Coronary artery (tissue), 2 donors: ENCODE measurements around the gene ARID1B.

Experiments used
- DNase-seq: peaks from one replicate; pipeline ENCODE4 v3.0.0-alpha.2; 2017; ENCODE audit warnings: low spot score
- H3K27ac ChIP-seq, 2 donors: fragments of 200-600 bp; sonication (generic); one replicate each; pipeline ENCODE4 v1.5.1; 2016 to 2019
- H3K4me3 ChIP-seq: fragments of 200-600 bp; sonication (generic); 2 replicates; pipeline ENCODE4 v1.5.1; 2016; ENCODE audit warnings: mild to moderate bottlenecking, moderate library complexity
- TF ChIP-seq, protein P1 (sequence below): fragments of 200-600 bp; sonication (generic); IDR thresholded peaks from one replicate; pipeline ENCODE4 v1.5.1; 2019; ENCODE audit warnings: antibody characterized with exemption

The ARID1B gene

DNA sequence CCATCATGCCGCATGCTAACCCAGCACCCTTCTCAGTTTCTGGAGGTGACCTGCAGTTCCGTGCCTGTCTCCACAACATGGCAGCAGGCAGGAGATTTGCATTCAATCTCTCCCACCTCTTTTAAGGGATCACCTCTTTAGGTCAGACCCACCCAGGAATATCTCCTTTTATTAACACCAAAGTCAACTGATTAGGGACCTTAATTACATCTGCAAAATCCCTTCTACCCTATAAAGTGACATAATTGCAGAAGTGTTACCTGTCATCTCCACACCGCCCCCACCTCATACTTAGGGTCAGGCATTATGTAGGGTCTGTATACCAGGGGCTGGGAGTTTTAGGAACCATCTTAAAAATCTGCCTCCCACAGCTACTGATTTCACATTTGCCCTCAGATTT, 278.7 kb downstream of the ARID1B start:
- no peak overlapping the region for H3K27ac ChIP-seq
- TF ChIP-seq, protein P1, sequence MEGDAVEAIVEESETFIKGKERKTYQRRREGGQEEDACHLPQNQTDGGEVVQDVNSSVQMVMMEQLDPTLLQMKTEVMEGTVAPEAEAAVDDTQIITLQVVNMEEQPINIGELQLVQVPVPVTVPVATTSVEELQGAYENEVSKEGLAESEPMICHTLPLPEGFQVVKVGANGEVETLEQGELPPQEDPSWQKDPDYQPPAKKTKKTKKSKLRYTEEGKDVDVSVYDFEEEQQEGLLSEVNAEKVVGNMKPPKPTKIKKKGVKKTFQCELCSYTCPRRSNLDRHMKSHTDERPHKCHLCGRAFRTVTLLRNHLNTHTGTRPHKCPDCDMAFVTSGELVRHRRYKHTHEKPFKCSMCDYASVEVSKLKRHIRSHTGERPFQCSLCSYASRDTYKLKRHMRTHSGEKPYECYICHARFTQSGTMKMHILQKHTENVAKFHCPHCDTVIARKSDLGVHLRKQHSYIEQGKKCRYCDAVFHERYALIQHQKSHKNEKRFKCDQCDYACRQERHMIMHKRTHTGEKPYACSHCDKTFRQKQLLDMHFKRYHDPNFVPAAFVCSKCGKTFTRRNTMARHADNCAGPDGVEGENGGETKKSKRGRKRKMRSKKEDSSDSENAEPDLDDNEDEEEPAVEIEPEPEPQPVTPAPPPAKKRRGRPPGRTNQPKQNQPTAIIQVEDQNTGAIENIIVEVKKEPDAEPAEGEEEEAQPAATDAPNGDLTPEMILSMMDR, result no peak
- no peak for DNase-seq
- H3K4me3 ChIP-seq, result no peak overlapping the region

DNA sequence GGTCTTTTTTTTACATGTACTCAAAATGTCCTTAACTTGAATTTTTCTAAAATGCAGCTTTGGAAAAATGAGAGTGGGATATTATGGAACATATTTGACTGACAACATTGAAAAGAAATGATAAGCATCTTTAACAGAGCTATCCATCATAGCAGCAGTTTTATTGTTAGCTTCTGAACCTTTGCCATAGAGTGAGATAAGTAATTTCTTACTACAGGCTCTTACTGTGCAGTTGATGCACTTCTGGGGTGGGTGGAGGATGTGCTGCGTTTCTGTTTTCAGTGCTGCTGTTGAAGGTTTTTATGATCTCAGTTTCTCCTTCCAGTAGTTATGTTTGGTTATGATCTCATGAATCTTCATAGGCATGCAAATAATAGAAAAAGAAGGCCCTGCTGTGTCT, 279.1 kb downstream of the ARID1B start:
- no peak overlapping the region for H3K4me3 ChIP-seq
- H3K27ac ChIP-seq, result no peak overlapping the region
- no peak for DNase-seq
- TF ChIP-seq, protein P1, result no peak

DNA sequence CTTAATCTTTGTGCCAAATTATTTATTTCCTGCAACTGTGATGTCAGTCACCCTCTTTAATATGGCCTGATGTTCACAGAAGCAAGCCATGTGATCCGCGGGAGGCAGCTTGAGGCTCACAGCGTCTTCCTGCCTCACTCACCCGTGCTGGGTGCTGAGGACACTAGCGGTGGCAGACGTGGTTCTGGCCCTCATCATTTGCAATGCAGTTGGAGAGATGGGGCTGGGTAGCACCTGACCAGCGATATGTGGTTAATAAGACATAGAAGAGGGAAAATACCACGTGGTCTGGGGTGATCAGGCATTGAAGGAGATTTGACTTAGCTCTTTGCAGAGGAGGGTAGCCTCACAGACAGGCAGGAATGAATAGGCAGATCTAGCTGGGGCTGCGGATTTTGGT, 281.4 kb downstream of the ARID1B start:
- TF ChIP-seq, protein P1, result no peak
- no peak for DNase-seq

DNA sequence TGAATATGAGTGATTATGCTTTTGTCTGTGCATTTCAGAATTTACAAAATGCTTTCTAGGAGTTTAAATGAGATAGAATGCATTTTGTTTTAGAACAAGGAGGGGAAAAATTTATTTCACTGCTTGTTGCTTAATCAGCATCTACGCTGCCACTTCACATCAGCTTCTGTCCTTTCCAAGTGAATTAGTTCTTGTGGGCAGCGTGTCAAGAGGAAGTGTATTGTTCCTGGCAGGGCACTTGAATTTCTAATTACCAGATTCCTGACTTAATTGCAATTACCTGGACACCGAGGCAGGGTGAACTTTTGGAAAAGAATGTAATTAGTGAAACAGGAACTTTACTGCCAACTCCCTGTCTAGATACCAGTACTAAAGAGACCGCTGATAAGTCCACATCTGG, 282.6 kb downstream of the ARID1B start:
- DNase-seq, result no peak
- Histone ChIP-seq H3K4me3 (no peak overlapping the region), H3K27ac (no peak overlapping the region)
- TF ChIP-seq, protein P1, result no peak

More for the DNA sequence above, 281.4 kb downstream of the ARID1B start:
- H3K4me3 ChIP-seq, result no peak overlapping the region
- H3K27ac ChIP-seq, result no peak overlapping the region

DNA sequence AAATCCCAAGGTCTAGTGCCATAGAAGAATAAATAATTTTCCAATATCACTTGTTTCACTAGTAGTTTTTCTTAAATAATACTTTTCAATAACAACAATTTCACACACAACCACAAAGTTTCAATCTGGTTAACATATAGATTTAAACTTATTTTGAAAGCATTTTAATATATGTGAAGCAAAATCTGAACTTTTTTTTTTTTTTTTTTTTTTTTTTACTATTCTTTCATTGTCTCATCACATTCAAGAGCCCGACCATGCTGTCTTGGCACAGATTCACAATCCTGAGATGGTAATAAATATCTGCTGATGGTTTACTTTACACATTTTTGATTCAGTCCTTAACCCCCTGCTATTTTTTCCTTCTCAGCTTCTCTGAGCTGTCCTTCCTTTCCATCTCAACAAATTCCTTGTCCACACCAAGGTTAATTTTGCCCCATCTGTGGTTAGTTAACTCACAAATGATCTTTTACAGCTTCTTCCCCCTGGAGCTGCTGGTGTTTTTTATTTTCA, 283.3 kb downstream of the ARID1B start:
- no peak for DNase-seq
- Histone ChIP-seq H3K27ac (no peak overlapping the region), H3K4me3 (no peak overlapping the region)
- TF ChIP-seq, protein P1, result no peak

DNA sequence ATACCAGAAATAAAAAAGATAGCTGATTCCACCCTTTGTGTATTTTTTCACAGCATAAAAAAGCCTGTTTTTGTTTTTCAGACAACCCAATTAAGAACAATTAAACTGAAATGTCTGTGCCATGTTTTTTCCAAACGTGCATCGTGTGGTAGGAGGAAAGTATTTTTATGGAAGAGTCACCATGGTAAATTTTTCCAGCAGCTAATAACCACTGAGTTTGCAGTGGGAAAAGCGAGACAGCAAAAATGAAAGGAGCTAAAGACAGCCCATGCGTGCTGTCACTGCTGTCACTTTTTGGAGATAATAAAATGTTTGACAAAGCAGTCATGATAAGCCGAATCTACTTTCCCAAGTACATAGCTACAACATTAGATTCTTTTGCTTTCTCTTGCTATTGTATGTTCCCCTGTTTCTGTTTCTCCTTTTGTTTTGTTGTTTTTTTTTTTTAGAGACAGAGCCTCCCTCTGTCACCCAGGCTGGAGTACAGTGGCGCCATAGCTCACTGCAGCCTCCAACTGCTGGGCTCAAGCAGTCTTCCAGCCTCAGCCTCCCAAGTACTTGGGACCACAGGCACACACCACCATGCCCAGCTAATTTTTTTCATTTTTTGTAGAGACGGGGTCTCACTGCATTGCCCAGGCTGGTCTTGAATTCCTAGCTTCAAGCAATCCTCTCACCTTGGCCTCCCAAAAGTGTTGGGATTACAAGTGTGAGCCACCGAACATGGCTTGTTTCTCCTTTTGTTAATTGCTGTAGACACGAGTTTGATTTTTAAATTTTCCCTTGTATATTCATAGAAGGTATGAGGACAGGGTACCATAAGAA, 284.8 kb downstream of the ARID1B start:
- TF ChIP-seq, protein P1, result no peak
- DNase-seq, result no peak
- no peak overlapping the region for H3K27ac ChIP-seq
- no peak overlapping the region for H3K4me3 ChIP-seq
